ENCODE measurements around the gene FRG1. TPM values are rescaled to one million over a fixed set of nuclear protein-coding genes. Genes with fewer than 3 reads are reported as not detected.
"Not testable (repeated sequence)": the region's sequence is repeated elsewhere in the genome, so short reads cannot be mapped to it uniquely, and the experiment has no call there.

Gene FRG1
- 47.6 and 179 TPM in 2 replicates for total RNA-seq (ENCODE audit: low replicate concordance)

- DNase-seq (ENCODE audit: low read depth), result peak; percentile 95
- peak within 1 kb of the TSS; percentile 79 for H3K4me3 ChIP-seq (ENCODE audit: low read depth, low read length)
- TF ChIP-seq CTCF (IDR thresholded peaks at IDR 0.05; ENCODE audit: insufficient read depth, low read length), result peak; percentile 75
Observed at GRCh38 chr4:189940178-189941004, at the start of gene FRG1. TSS of gene FRG1 (plus strand) at chr4:189940872. CDS start at chr4:189941010, 138 bp downstream.

- no peak overlapping the region for H3K4me3 ChIP-seq (ENCODE audit: low read depth, low read length)
- no peak for TF ChIP-seq CTCF (IDR thresholded peaks at IDR 0.05; ENCODE audit: insufficient read depth, low read length)
- DNase-seq (ENCODE audit: low read depth), result no peak
Observed at GRCh38 chr4:189897667-189898066, 43.0 kb upstream of the FRG1 start.

- not testable (repeated sequence) for DNase-seq (ENCODE audit: low read depth); H3K4me3 ChIP-seq (ENCODE audit: low read depth, low read length)
Observed at GRCh38 chr4:189899481-189900015, 41.1 kb upstream of the FRG1 start.

GRCh38 chr4:189904420-189905027 lies 36.1 kb upstream of the FRG1 start:
- TF ChIP-seq CTCF (IDR thresholded peaks at IDR 0.05; ENCODE audit: insufficient read depth, low read length), result peak; percentile 64
- H3K4me3 ChIP-seq (ENCODE audit: low read depth, low read length), result not testable (repeated sequence)
- DNase-seq (ENCODE audit: low read depth), result peak; percentile 77

- H3K4me3 ChIP-seq (ENCODE audit: low read depth, low read length), result no peak overlapping the region
- no peak for DNase-seq (ENCODE audit: low read depth)
- peak; percentile 42 for TF ChIP-seq CTCF (IDR thresholded peaks at IDR 0.05; ENCODE audit: insufficient read depth, low read length)
Observed at GRCh38 chr4:189912170-189912569, 28.5 kb upstream of the FRG1 start.

- no peak for DNase-seq (ENCODE audit: low read depth)
- H3K4me3 ChIP-seq (ENCODE audit: low read depth, low read length), result no peak overlapping the region
- TF ChIP-seq CTCF (IDR thresholded peaks at IDR 0.05; ENCODE audit: insufficient read depth, low read length), result no peak
Observed at GRCh38 chr4:189917161-189917891, 23.3 kb upstream of the FRG1 start.

GRCh38 chr4:189921058-189921457 lies 19.6 kb upstream of the FRG1 start:
- H3K4me3 ChIP-seq (ENCODE audit: low read depth, low read length), result no peak overlapping the region
- no peak for DNase-seq (ENCODE audit: low read depth)

GRCh38 chr4:189926742-189927141 lies 13.9 kb upstream of the FRG1 start:
- H3K4me3 ChIP-seq (ENCODE audit: low read depth, low read length); DNase-seq (ENCODE audit: low read depth): not testable (repeated sequence)

More at GRCh38 chr4:189921058-189921457, 19.6 kb upstream of the FRG1 start:
- no peak for TF ChIP-seq CTCF (IDR thresholded peaks at IDR 0.05; ENCODE audit: insufficient read depth, low read length)
